ENCODE results near the gene FBXL7. TPM values are rescaled to one million over a fixed set of nuclear protein-coding genes. Genes with fewer than 3 reads are reported as not detected.

The FBXL7 gene
- total and polyA plus RNA-seq, 9 of the 15 experiments (the other 6 are each of a cell fraction or from before 2014, with no cell fraction given) = 0.04 to 0.08 TPM; not detected in 7

- no peak for TF ChIP-seq IRF2 (CRISPR knock-in tag; IDR thresholded peaks at IDR 0.05)
- Histone ChIP-seq H3K4me3 (no peak overlapping the region), H4K20me1 (replicated peaks; ENCODE audit: control insufficient read depth, insufficient read depth, low read length) (no peaks in the 10 kb centered on the region), H3K9ac (ENCODE audit: insufficient read depth in 1 of 2, low read depth in 2 of 2, low read length in 2 of 2) (no peak overlapping the region), H3K79me2 (ENCODE audit: control insufficient read depth, insufficient read depth, low read length) (no peaks in the 10 kb centered on the region), H3K27me3 (ENCODE audit: control insufficient read depth in 2 of 2, insufficient read depth in 2 of 2, low read length in 2 of 2) (no peaks in the 10 kb centered on the region), H3K27ac (ENCODE audit: extremely low read depth, low read depth, low read length) (no peak overlapping the region), H3K9me3 (replicated peaks; ENCODE audit: control insufficient read depth, insufficient read depth, low read depth, low read length) (no peaks in the 10 kb centered on the region), H3K4me2 (ENCODE audit: insufficient read depth, low read length) (no peak overlapping the region), H3K4me1 (replicated peaks in 1 of 2; ENCODE audit: control insufficient read depth in 2 of 2, insufficient read depth in 2 of 2, low read length in 2 of 2) (no peaks in the 10 kb centered on the region), H3K36me3 (ENCODE audit: control insufficient read depth, insufficient read depth, low read length) (no peaks in the 10 kb centered on the region), H2AFZ (ENCODE audit: low read depth, low read length) (no peak overlapping the region), H3K9me1 (ENCODE audit: control insufficient read depth, insufficient read depth, low read length) (no peaks in the 10 kb centered on the region)
- in situ Hi-C loops (cut with MboI) = no loop called here
- WGBS (ENCODE audit: insufficient coverage, low coverage, missing lambda C conversion rate) = 3% methylated on average over 2 of the region's 2 CpGs
- CTCF ChIA-PET (ENCODE audit: low intra/inter-chr PET ratio) = no interaction called here
- ATAC-seq (no peak), FAIRE-seq (no peak), DNase-seq (ENCODE audit: extremely low read depth in 1 of 4, low spot score in 3 of 4) (no peak)
- intact Hi-C loops (cut with micrococcal nuclease) = no loop called here
- no TSS peak for BruUV-seq (replicated peaks)
- POLR2A ChIA-PET = no interaction called here
Observed at GRCh38 chr5:15627647-15628046, 127.7 kb downstream of the FBXL7 start.

GRCh38 chr5:15630441-15630840, 130.5 kb downstream of the FBXL7 start:
- H3K9me3 ChIP-seq (replicated peaks; ENCODE audit: control insufficient read depth, insufficient read depth, low read depth, low read length) = no peaks in the 10 kb centered on the region
- H3K27me3 ChIP-seq (ENCODE audit: control insufficient read depth in 2 of 2, insufficient read depth in 2 of 2, low read length in 2 of 2) = no peaks in the 10 kb centered on the region
- POLR2A ChIA-PET = interaction anchor here (0.7 kb wide), 1 partner anchor 8 kb away, joined by 3 read pairs; no protein-coding TSS in a partner anchor
- no peak overlapping the region for H3K27ac ChIP-seq (ENCODE audit: extremely low read depth, low read depth, low read length)
- CTCF ChIA-PET (ENCODE audit: low intra/inter-chr PET ratio) = no interaction called here
- FAIRE-seq = no peak
- H3K9ac ChIP-seq (ENCODE audit: insufficient read depth in 1 of 2, low read depth in 2 of 2, low read length in 2 of 2) = no peak overlapping the region
- no TSS peak for BruUV-seq (replicated peaks)
- no peaks in the 10 kb centered on the region for H3K9me1 ChIP-seq (ENCODE audit: control insufficient read depth, insufficient read depth, low read length)
- no peaks in the 10 kb centered on the region for H4K20me1 ChIP-seq (replicated peaks; ENCODE audit: control insufficient read depth, insufficient read depth, low read length)
- no peak overlapping the region for H3K4me2 ChIP-seq (ENCODE audit: insufficient read depth, low read length)
- no peak overlapping the region for H3K4me3 ChIP-seq
- in situ Hi-C loops (cut with MboI) (no loop called here), intact Hi-C loops (cut with micrococcal nuclease) (no loop called here)
- H3K4me1 ChIP-seq (replicated peaks in 1 of 2; ENCODE audit: control insufficient read depth in 2 of 2, insufficient read depth in 2 of 2, low read length in 2 of 2) = no peaks in the 10 kb centered on the region
- H3K36me3 ChIP-seq (ENCODE audit: control insufficient read depth, insufficient read depth, low read length) = no peaks in the 10 kb centered on the region
- ATAC-seq = no peak
- no peaks in the 10 kb centered on the region for H3K79me2 ChIP-seq (ENCODE audit: control insufficient read depth, insufficient read depth, low read length)
- DNase-seq (ENCODE audit: extremely low read depth in 1 of 4, low spot score in 3 of 4) = no peak
- no peak overlapping the region for H2AFZ ChIP-seq (ENCODE audit: low read depth, low read length)
- no peak for TF ChIP-seq FOS (IDR thresholded peaks at IDR 0.05; ENCODE audit: extremely low read depth, insufficient read length)
- TF ChIP-seq MED1 (CRISPR knock-in tag; IDR thresholded peaks at IDR 0.05; ENCODE audit: borderline replicate concordance) = no peak
- TF ChIP-seq POLR2AphosphoS5 (IDR thresholded peaks at IDR 0.05; ENCODE audit: control insufficient read depth, insufficient read depth, low read depth, low read length) = no peak
- TF ChIP-seq EP400 (IDR thresholded peaks at IDR 0.05) = no peak
- no peak for TF ChIP-seq ZNF699 (CRISPR knock-in tag; IDR thresholded peaks at IDR 0.05; ENCODE audit: insufficient replicate concordance)
- TF ChIP-seq TAF1 (IDR thresholded peaks at IDR 0.05; ENCODE audit: control insufficient read depth, extremely low read depth, insufficient read depth, low read length, severe bottlenecking) = no peak
- TF ChIP-seq ZBTB5 (IDR thresholded peaks at IDR 0.05) = no peak
- TF ChIP-seq FOXJ2 (tag; IDR thresholded peaks at IDR 0.05) = no peak
- no peak for TF ChIP-seq ESRRA (IDR thresholded peaks at IDR 0.05; ENCODE audit: borderline replicate concordance, low read depth)
- no peak for TF ChIP-seq CEBPZ (IDR thresholded peaks at IDR 0.05; ENCODE audit: borderline replicate concordance, low read depth, low read length)

Measured in K562 (cell line).